Loucy (cell line): ENCODE measurements around the gene AIG1.
"Not testable (repeated sequence)": the region's sequence is repeated elsewhere in the genome, so short reads cannot be mapped to it uniquely, and the experiment has no call there.

Source experiments
- H2AFZ ChIP-seq: fragments of 200-600 bp; sonication (generic); 2 replicates; pipeline ENCODE4 v1.6.0; 2016; ENCODE audit warnings: antibody characterized with exemption, mild to moderate bottlenecking, low read length, moderate library complexity
- H3F3A ChIP-seq: fragments of 200-600 bp; 2 replicates; pipeline ENCODE4 v1.6.0; 2016; ENCODE audit warnings: antibody characterized with exemption, low read depth, mild to moderate bottlenecking
- H3K27me3 ChIP-seq: fragments of 200-600 bp; sonication (generic); 2 replicates; pipeline ENCODE4 v1.6.1; 2014; ENCODE audit warnings: low read length, mild to moderate bottlenecking; ENCODE audit not compliant: insufficient read depth, poor library complexity, severe bottlenecking
- H3K36me3 ChIP-seq: fragments of 200-600 bp; sonication (generic); 2 replicates; pipeline ENCODE4 v1.6.1; 2016; ENCODE audit warnings: low read length; ENCODE audit not compliant: insufficient read depth
- H3K4me1 ChIP-seq: fragments of 200-600 bp; sonication (generic); 2 replicates; pipeline ENCODE4 v1.5.1; 2014; ENCODE audit warnings: low read length, mild to moderate bottlenecking; ENCODE audit not compliant: insufficient read depth, poor library complexity, severe bottlenecking
- H3K4me2 ChIP-seq: fragments of 200-600 bp; sonication (generic); 2 replicates; pipeline ENCODE4 v1.6.0; 2014; ENCODE audit warnings: antibody characterized with exemption, low read length, low read depth, mild to moderate bottlenecking; ENCODE audit not compliant: poor library complexity, severe bottlenecking
- H3K4me3 ChIP-seq: fragments of 200-600 bp; sonication (generic); 2 replicates; pipeline ENCODE4 v1.5.1; 2014; ENCODE audit warnings: low read length, mild to moderate bottlenecking, mixed read lengths; ENCODE audit not compliant: poor library complexity, severe bottlenecking
- H3K79me2 ChIP-seq: fragments of 200-600 bp; sonication (generic); 2 replicates; pipeline ENCODE4 v1.6.1; 2014; ENCODE audit warnings: low read length; ENCODE audit not compliant: insufficient read depth
- H3K9ac ChIP-seq: fragments of 200-600 bp; sonication (generic); 2 replicates; pipeline ENCODE4 v1.6.0; 2014; ENCODE audit warnings: mild to moderate bottlenecking, low read depth, low read length, moderate library complexity; ENCODE audit not compliant: poor library complexity, severe bottlenecking
- H3K9me2 ChIP-seq: fragments of 200-600 bp; sonication (generic); replicated peaks from 2 replicates; pipeline ENCODE4 v1.6.1; 2016; ENCODE audit warnings: low read depth, low read length, mixed read lengths
- H3K9me3 ChIP-seq: fragments of 200-600 bp; sonication (generic); 2 replicates; pipeline ENCODE4 v1.6.1; 2014; ENCODE audit warnings: mild to moderate bottlenecking, antibody characterized with exemption, low read length, low read depth; ENCODE audit not compliant: insufficient read depth
- H4K20me1 ChIP-seq: fragments of 200-600 bp; sonication (generic); 2 replicates; pipeline ENCODE4 v1.6.0; 2014; ENCODE audit warnings: antibody characterized with exemption, low read length, mild to moderate bottlenecking; ENCODE audit not compliant: insufficient read depth, poor library complexity, severe bottlenecking
- CTCF ChIP-seq: fragments of 200-600 bp; sonication (generic); conservative IDR thresholded peaks from 2 replicates; pipeline ENCODE4 v1.5.1; 2014; ENCODE audit warnings: mild to moderate bottlenecking, antibody characterized with exemption, low read length
- EZH2phosphoT487 ChIP-seq: fragments of 200-600 bp; IDR thresholded peaks from 2 replicates; pipeline ENCODE4 v1.6.1; 2018; ENCODE audit warnings: antibody characterized with exemption, mild to moderate bottlenecking, moderate library complexity, borderline replicate concordance

The AIG1 gene

DNA sequence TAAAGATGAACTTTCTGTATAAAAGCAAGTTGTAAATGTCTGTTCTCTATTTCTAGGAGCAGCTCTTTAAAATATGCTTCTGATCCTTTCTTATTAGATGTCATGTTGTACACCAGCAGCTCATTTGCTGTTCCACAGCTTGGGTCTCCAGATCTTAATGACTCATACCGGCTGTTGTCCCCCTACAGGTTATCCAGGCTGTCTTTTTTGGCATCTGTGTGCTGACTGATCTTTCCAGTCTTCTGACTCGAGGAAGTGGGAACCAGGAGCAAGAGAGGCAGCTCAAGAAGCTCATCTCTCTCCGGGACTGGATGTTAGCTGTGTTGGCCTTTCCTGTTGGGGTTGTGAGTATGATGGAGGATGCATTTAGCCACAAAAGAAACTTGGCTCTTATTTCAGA lies 76.0 kb downstream of the AIG1 start:
- H2AFZ ChIP-seq, result peak overlapping the region; percentile 17; the same call in 1 of the 2 replicates
- TF ChIP-seq EZH2phosphoT487 (no peak), CTCF (peak; percentile 26; the same call in 1 of the 2 replicates)
- peaks cover 28% of the 10 kb centered on the region for H3K4me1 ChIP-seq
- H3K79me2 ChIP-seq, result no peaks in the 10 kb centered on the region
- H3K9me2 ChIP-seq, result no peaks in the 10 kb centered on the region
- H4K20me1 ChIP-seq, result no peaks in the 10 kb centered on the region
- H3K4me2 ChIP-seq, result peak overlapping the region; percentile 57
- peak overlapping the region; percentile 35 for H3K4me3 ChIP-seq
- no peaks in the 10 kb centered on the region for H3K27me3 ChIP-seq
- no peaks in the 10 kb centered on the region for H3F3A ChIP-seq
- H3K36me3 ChIP-seq, result no peaks in the 10 kb centered on the region
- H3K9ac ChIP-seq, result peak overlapping the region; percentile 13
- H3K9me3 ChIP-seq, result no peaks in the 10 kb centered on the region; the same call in 1 of the 2 replicates

GRCh38 chr6:143139239-143139784 lies 78.6 kb downstream of the AIG1 start:
- no peaks in the 10 kb centered on the region for H4K20me1 ChIP-seq

DNA sequence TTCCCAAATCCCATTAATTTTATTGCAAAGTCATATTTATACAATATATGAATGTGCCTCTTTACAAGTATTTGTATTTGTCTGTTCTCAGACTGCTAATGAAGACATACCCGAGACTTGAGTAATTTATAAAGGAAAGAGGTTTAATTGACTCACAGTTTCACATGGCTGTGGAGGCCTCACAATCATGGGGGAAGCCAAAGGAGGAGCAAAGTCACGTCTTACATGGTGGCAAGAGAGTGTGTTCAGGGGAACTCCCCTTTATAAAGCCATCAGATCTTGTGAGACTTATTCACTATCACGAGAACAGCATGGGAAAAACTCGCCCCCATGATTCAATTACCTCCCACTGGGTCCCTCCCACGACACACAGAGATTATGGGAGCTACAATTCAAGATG lies 79.2 kb downstream of the AIG1 start:
- not testable (repeated sequence) for H2AFZ ChIP-seq, H3K36me3 ChIP-seq, H3K79me2 ChIP-seq, H3K27me3 ChIP-seq, H4K20me1 ChIP-seq, H3K4me2 ChIP-seq, H3K9me2 ChIP-seq, H3K9me3 ChIP-seq, H3F3A ChIP-seq, H3K4me3 ChIP-seq, H3K9ac ChIP-seq
- H3K4me1 ChIP-seq, result peaks cover 28% of the 10 kb centered on the region

More at GRCh38 chr6:143139239-143139784, 78.6 kb downstream of the AIG1 start:
- Histone ChIP-seq H3K9me3 (no peaks in the 10 kb centered on the region), H3K9me2 (no peaks in the 10 kb centered on the region), H3K27me3 (no peaks in the 10 kb centered on the region), H3K4me3 (no peak overlapping the region), H3K36me3 (no peaks in the 10 kb centered on the region), H3F3A (no peaks in the 10 kb centered on the region), H3K4me2 (no peak overlapping the region), H3K4me1 (peaks cover 28% of the 10 kb centered on the region), H3K79me2 (no peaks in the 10 kb centered on the region), H3K9ac (no peak overlapping the region), H2AFZ (no peak overlapping the region)
- TF ChIP-seq EZH2phosphoT487, result no peak
- no peak for TF ChIP-seq CTCF

DNA sequence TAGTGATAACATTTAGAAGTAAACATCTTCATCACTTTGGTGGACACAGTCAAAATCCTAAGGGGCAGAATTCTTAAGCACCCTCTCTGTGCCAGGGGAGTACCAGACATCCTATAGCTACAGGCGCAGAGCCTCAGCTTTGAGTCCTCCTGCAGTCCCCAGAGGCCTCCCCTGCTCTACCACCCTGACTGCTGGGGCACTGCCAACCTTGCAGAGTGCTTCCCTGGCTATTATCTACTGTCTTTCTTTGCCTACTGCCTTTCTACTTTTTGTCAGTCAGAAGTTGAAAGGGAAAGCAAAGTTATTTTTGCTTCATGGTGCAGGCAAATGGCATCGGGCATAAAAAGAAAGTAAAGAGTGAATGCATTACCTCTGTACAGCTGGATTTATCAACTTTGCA lies 80.1 kb downstream of the AIG1 start:
- Histone ChIP-seq H3K4me3 (no peak overlapping the region), H3K4me2 (no peak overlapping the region), H3K9me3 (no peaks in the 10 kb centered on the region), H3K79me2 (no peaks in the 10 kb centered on the region), H3K27me3 (no peaks in the 10 kb centered on the region), H3K9ac (no peak overlapping the region), H3F3A (no peaks in the 10 kb centered on the region), H4K20me1 (no peaks in the 10 kb centered on the region), H3K4me1 (peaks cover 23% of the 10 kb centered on the region), H2AFZ (no peak overlapping the region), H3K36me3 (no peaks in the 10 kb centered on the region), H3K9me2 (no peaks in the 10 kb centered on the region)
- TF ChIP-seq EZH2phosphoT487 (no peak), CTCF (no peak)
